HUDEP-2 (cell line): ENCODE results near the gene DZIP3.
"Not testable (repeated sequence)": the region's sequence is repeated elsewhere in the genome, so short reads cannot be mapped to it uniquely, and the experiment has no call there.

Experiments
- DNase-seq, 76 experiments: peaks; one replicate each; lab custom pipeline; 2025; ENCODE audit not compliant: unreplicated experiment in 76 of 76; lab: John Stamatoyannopoulos, UW

DZIP3 gene

GRCh38 chr3:108599677-108600409 lies 10.3 kb downstream of the DZIP3 start:
- DNase-seq, result peak in 12 of 76 experiments; percentile 5 to 33 (median 18)

- no peak for DNase-seq
Measured at GRCh38 chr3:108602249-108602934, 12.9 kb downstream of the DZIP3 start.

GRCh38 chr3:108602935-108603294 lies 13.4 kb downstream of the DZIP3 start:
- DNase-seq, result no peak

- DNase-seq, result no peak
Measured at GRCh38 chr3:108603691-108604090, 14.2 kb downstream of the DZIP3 start.

- no peak for DNase-seq
Measured at GRCh38 chr3:108605028-108605427, 15.5 kb downstream of the DZIP3 start.

GRCh38 chr3:108605491-108605890 lies 16.0 kb downstream of the DZIP3 start:
- no peak for DNase-seq

- no peak for DNase-seq
Measured at GRCh38 chr3:108608750-108609149, 19.2 kb downstream of the DZIP3 start.

GRCh38 chr3:108610651-108611050 lies 21.1 kb downstream of the DZIP3 start:
- DNase-seq, result no peak

GRCh38 chr3:108616090-108616489 lies 26.6 kb downstream of the DZIP3 start:
- DNase-seq, result not testable (repeated sequence)

- peak in 1 of 76 experiments; percentile 7 for DNase-seq
Measured at GRCh38 chr3:108620250-108620649, 30.7 kb downstream of the DZIP3 start.

GRCh38 chr3:108623504-108623903 lies 34.0 kb downstream of the DZIP3 start:
- no peak for DNase-seq

- no peak for DNase-seq
Measured at GRCh38 chr3:108629974-108630373, 40.5 kb downstream of the DZIP3 start.

- no peak for DNase-seq
Measured at GRCh38 chr3:108642526-108642925, 53.0 kb downstream of the DZIP3 start.

GRCh38 chr3:108645364-108645763 lies 55.8 kb downstream of the DZIP3 start:
- DNase-seq, result no peak

- not testable (repeated sequence) for DNase-seq
Measured at GRCh38 chr3:108655664-108656063, 66.1 kb downstream of the DZIP3 start.

GRCh38 chr3:108661699-108662098 lies 72.2 kb downstream of the DZIP3 start:
- DNase-seq, result no peak

GRCh38 chr3:108662142-108662738 lies 72.7 kb downstream of the DZIP3 start:
- DNase-seq, result peak in 36 of 76 experiments; percentile 0 to 67 (median 35)

- DNase-seq, result no peak
Measured at GRCh38 chr3:108664266-108664665, 74.7 kb downstream of the DZIP3 start.

GRCh38 chr3:108667312-108667711 lies 77.8 kb downstream of the DZIP3 start:
- no peak for DNase-seq

- no peak for DNase-seq
Measured at GRCh38 chr3:108669208-108669607, 79.7 kb downstream of the DZIP3 start.

- DNase-seq, result no peak
Measured at GRCh38 chr3:108672701-108673100, 83.2 kb downstream of the DZIP3 start.
